A673 (cell line): ENCODE measurements around the gene POLR3A. TPM values are rescaled to one million over a fixed set of nuclear protein-coding genes. Genes with fewer than 3 reads are reported as not detected.

Experiments
- BruUV-seq: library from RNA; stranded (reverse); fragments of 400-500 nt; replicated peaks from 2 replicates; lab custom pipeline; 2021; lab: Mats Ljungman, UMichigan
- CTCF ChIA-PET: fragments of 300-600 bp; sonication (Branson Sonifier 250); formaldehyde crosslinking; loops from one replicate; lab custom pipeline; 2022; ENCODE audit warnings: antibody characterized with exemption; lab: Charles Lee
- POLR2A ChIA-PET: fragments of 300-600 bp; sonication (Branson Sonifier 250); formaldehyde crosslinking; loops from one replicate; lab custom pipeline; 2022; ENCODE audit warnings: antibody characterized with exemption; ENCODE audit not compliant: low non-redundant PET; lab: Charles Lee
- DNase-seq: peaks from one replicate; pipeline ENCODE4 v3.0.0-alpha.2; 2015; ENCODE audit warnings: low spot score
- H3K27ac ChIP-seq: fragments of 200-600 bp; sonication (generic); 2 replicates; pipeline ENCODE4 v1.5.1; 2016; ENCODE audit warnings: mixed run types, low read depth, mild to moderate bottlenecking, mixed read lengths, antibody characterized with exemption, low read length; ENCODE audit not compliant: poor library complexity, severe bottlenecking
- H3K27me3 ChIP-seq: fragments of 200-600 bp; sonication (generic); replicated peaks from 2 replicates; pipeline ENCODE4 v1.6.1; 2017; ENCODE audit warnings: mixed run types, low read depth, mild to moderate bottlenecking, mixed read lengths, antibody characterized with exemption, low read length; ENCODE audit not compliant: insufficient read depth, poor library complexity
- H3K36me3 ChIP-seq: fragments of 200-600 bp; sonication (generic); 2 replicates; pipeline ENCODE4 v1.6.1; 2016; ENCODE audit warnings: mixed run types, mild to moderate bottlenecking, mixed read lengths, antibody characterized with exemption, low read length; ENCODE audit not compliant: insufficient read depth, poor library complexity, severe bottlenecking
- H3K4me1 ChIP-seq: fragments of 200-600 bp; sonication (generic); 2 replicates; pipeline ENCODE4 v1.6.1; 2017; ENCODE audit warnings: mixed run types, mild to moderate bottlenecking, mixed read lengths, antibody characterized with exemption, low read length; ENCODE audit not compliant: insufficient read depth, poor library complexity, severe bottlenecking
- H3K4me3 ChIP-seq: fragments of 200-600 bp; sonication (generic); 2 replicates; pipeline ENCODE4 v1.5.1; 2016; ENCODE audit warnings: low read depth, mixed run types, mild to moderate bottlenecking, mixed read lengths, low read length; ENCODE audit not compliant: poor library complexity, severe bottlenecking
- H3K9me3 ChIP-seq: fragments of 200-600 bp; sonication (generic); 2 replicates; pipeline ENCODE4 v1.6.1; 2016; ENCODE audit warnings: mixed run types, low read depth, mild to moderate bottlenecking, mixed read lengths, antibody characterized with exemption, low read length; ENCODE audit not compliant: poor library complexity, severe bottlenecking
- EZH2 ChIP-seq: fragments of 200-600 bp; sonication (generic); IDR thresholded peaks from 2 replicates; pipeline ENCODE4 v1.6.1; 2017; ENCODE audit warnings: borderline replicate concordance, low read depth, mild to moderate bottlenecking, mixed read lengths, antibody characterized with exemption, low read length; ENCODE audit not compliant: poor library complexity, severe bottlenecking
- intact Hi-C: fragments of 100-400 bp; cut with micrococcal nuclease; formaldehyde crosslinking; loops from one replicate; pipeline ENCODE4 v1.10.0; 2022; ENCODE audit not compliant: unreplicated experiment
- total RNA-seq: library from RNA; stranded (reverse); gene quantifications from 2 replicates; pipeline ENCODE4 v1.2.3, GENCODE V29; 2021
- TF ChIP-seq, protein P1 (sequence below): fragments of 300-800, 200-600 bp; sonication (generic); conservative IDR thresholded peaks from 2 replicates; pipeline ENCODE4 v1.5.1; 2017; ENCODE audit warnings: low read depth, mild to moderate bottlenecking, antibody characterized with exemption, low read length, moderate library complexity, mixed read lengths

POLR3A gene
- total RNA-seq, 1 experiment from 2014 or later, result 27.8 TPM

DNA sequence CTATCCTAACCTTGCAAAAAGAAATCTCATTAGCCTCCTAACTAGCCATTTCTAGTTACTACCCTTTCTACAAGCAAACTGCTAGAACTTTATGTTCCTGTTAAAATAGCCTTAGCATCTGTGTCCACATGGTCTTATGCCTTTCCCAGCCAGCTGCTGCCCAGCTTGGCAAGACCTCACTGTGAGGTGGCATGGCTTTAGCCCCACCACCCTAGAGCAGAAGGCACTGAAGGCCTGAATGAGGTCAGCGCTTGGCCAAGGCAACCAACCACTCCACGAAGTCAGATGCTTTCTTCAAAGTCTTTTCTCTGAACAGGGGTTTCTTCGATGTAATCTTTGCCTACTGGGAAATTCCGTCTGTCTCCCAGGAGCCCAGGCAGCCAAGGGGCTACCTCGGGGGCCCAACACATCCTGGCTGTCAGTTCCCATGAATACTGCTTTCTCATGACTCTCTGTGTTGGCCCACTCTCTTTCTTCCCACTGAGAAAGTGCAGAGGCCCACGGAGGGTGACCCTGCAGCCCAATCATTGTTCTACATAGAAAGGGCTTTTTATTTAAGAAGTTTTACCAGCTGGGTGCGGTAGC, 41.6 kb downstream of the POLR3A start:
- CTCF ChIA-PET, result no interaction called here
- Histone ChIP-seq H3K4me1 (peaks cover 29% of the 10 kb centered on the region), H3K4me3 (no peak overlapping the region), H3K27ac (no peak overlapping the region), H3K36me3 (peaks cover 70% of the 10 kb centered on the region), H3K27me3 (no peaks in the 10 kb centered on the region), H3K9me3 (no peaks in the 10 kb centered on the region)
- POLR2A ChIA-PET, result no interaction called here
- intact Hi-C loops, result no loop called here
- DNase-seq, result no peak
- no peak for TF ChIP-seq EZH2
- TF ChIP-seq, protein P1, sequence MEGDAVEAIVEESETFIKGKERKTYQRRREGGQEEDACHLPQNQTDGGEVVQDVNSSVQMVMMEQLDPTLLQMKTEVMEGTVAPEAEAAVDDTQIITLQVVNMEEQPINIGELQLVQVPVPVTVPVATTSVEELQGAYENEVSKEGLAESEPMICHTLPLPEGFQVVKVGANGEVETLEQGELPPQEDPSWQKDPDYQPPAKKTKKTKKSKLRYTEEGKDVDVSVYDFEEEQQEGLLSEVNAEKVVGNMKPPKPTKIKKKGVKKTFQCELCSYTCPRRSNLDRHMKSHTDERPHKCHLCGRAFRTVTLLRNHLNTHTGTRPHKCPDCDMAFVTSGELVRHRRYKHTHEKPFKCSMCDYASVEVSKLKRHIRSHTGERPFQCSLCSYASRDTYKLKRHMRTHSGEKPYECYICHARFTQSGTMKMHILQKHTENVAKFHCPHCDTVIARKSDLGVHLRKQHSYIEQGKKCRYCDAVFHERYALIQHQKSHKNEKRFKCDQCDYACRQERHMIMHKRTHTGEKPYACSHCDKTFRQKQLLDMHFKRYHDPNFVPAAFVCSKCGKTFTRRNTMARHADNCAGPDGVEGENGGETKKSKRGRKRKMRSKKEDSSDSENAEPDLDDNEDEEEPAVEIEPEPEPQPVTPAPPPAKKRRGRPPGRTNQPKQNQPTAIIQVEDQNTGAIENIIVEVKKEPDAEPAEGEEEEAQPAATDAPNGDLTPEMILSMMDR, result no peak
- BruUV-seq, result no TSS peak

DNA sequence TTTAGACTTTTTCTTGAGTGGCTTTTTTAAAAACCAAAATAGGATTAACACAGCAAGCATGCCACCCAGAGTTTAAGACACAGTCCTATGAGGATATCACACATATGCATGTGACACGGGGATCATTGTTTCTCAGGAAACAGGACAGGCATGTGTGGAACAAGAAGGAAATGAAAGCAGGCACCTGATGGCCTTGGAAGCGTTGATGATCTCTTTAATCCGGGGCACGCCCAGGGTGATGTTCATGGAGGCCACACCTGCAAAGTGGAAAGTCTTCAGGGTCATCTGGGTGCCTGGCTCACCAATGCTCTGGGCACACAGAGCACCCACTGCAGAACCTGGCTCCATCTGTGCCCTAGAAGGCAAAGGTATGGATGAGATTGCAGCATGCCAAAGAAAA, 44.3 kb downstream of the POLR3A start:
- no peaks in the 10 kb centered on the region for H3K9me3 ChIP-seq
- CTCF ChIA-PET, result no interaction called here
- H3K36me3 ChIP-seq, result peaks cover 70% of the 10 kb centered on the region
- H3K4me3 ChIP-seq, result no peak overlapping the region
- no TSS peak for BruUV-seq
- intact Hi-C loops, result loop anchor here (2.0 kb wide), 1 partner anchor 138 kb away; no protein-coding TSS in a partner anchor
- no peak for DNase-seq
- TF ChIP-seq, protein P1, result no peak
- TF ChIP-seq EZH2, result no peak
- POLR2A ChIA-PET, result no interaction called here
- H3K27me3 ChIP-seq, result no peaks in the 10 kb centered on the region
- H3K27ac ChIP-seq, result no peak overlapping the region
- peaks cover 29% of the 10 kb centered on the region for H3K4me1 ChIP-seq

DNA sequence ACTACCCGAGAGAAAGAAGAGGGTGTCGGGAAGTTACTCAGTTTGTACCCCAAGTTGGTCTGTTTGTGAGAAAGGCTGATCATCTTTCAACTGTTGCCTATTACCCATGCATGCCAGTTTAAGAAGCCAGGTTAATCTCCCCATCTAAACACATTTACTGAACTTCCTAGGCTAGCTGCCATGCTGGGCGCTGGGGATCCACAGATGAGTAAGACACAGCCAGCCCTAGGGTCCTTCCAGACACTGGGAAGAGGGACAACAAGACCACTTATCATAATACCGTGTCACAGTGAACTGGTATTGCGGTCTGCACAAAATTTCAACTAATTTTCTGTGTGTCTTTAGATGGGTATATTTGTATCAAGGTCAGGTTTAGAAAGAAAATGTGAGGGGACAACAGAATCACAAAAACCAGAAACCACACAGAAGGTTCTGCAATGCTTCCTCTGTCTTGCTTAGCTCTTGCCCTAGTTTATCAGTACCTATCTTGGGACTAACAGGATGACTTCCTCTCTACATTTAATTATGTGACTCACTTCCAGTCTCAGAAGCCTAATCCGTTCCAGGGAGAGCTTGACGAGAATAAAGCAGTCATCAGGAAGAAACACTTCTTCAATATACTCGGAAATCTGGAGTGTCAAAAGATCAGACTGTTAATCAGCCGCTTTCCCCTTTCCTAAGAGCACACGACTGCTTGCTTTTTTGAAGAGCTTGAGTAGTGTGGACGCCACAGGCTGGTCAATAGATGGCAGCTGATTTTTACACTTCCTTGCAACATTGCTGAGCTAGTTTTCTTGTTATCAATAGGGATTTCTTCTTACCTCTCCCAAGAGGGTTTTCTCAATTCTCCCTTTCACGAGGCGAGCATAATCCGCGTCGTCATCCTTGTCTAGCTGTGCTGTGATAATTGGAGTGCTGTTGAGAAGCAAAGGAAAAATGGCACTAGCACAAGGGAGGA, 45.7 kb downstream of the POLR3A start:
- peak; percentile 91 for DNase-seq
- Histone ChIP-seq H3K9me3 (no peaks in the 10 kb centered on the region), H3K27ac (peak overlapping the region; percentile 62), H3K27me3 (no peaks in the 10 kb centered on the region), H3K4me1 (peaks cover 29% of the 10 kb centered on the region), H3K4me3 (no peak overlapping the region), H3K36me3 (peaks cover 69% of the 10 kb centered on the region)
- ChIA-PET POLR2A (interaction anchor here (0.6 kb wide), 1 partner anchor 62 kb away, joined by 10 read pairs; no protein-coding TSS in a partner anchor), CTCF (interaction anchor here (1.1 to 1.9 kb wide), 2 partner anchors 46 to 137 kb away, joined by 3 to 9 read pairs; partner anchors contain the start of gene POLR3A)
- TF ChIP-seq EZH2, result no peak
- TF ChIP-seq, protein P1, result no peak
- intact Hi-C loops, result loop anchor here (2.0 kb wide), 1 partner anchor 137 kb away; no protein-coding TSS in a partner anchor
- no TSS peak for BruUV-seq
